ENCODE results near the gene DEGS2.

The DEGS2 gene

GRCh38 chr14:100193417-100194357 is 34.2 kb upstream of the DEGS2 start:
- no peak for TF ChIP-seq CTCF (IDR thresholded peaks at IDR 0.05)
- Histone ChIP-seq H3K9ac (no peak overlapping the region), H3K79me2 (no peaks in the 10 kb centered on the region), H3K36me3 (ENCODE audit: control insufficient read depth, insufficient read depth, low read length) (no peaks in the 10 kb centered on the region), H3K9me3 (ENCODE audit: control insufficient read depth, low read length) (no peaks in the 10 kb centered on the region), H3K27me3 (ENCODE audit: control insufficient read depth, insufficient read depth, low read length) (no peaks in the 10 kb centered on the region), H2AFZ (peak overlapping the region; percentile 100), H3K27ac (peak overlapping the region; percentile 68), H3K4me1 (peaks cover 7% of the 10 kb centered on the region), H3K4me2 (ENCODE audit: low read length) (peak overlapping the region; percentile 70), H3K4me3 (ENCODE audit: low read depth, low read length) (peak overlapping the region; percentile 49)

- Histone ChIP-seq H3K4me3 (ENCODE audit: low read depth, low read length) (peak overlapping the region; percentile 55), H3K27me3 (ENCODE audit: control insufficient read depth, insufficient read depth, low read length) (no peaks in the 10 kb centered on the region), H3K4me2 (ENCODE audit: low read length) (peak overlapping the region; percentile 77), H3K27ac (peak overlapping the region; percentile 88), H3K79me2 (no peaks in the 10 kb centered on the region), H3K9ac (peak overlapping the region; percentile 53), H3K4me1 (peaks cover 7% of the 10 kb centered on the region), H3K9me3 (ENCODE audit: control insufficient read depth, low read length) (no peaks in the 10 kb centered on the region), H3K36me3 (ENCODE audit: control insufficient read depth, insufficient read depth, low read length) (no peaks in the 10 kb centered on the region), H2AFZ (peak overlapping the region; percentile 100)
- peak; percentile 85 for TF ChIP-seq CTCF (IDR thresholded peaks at IDR 0.05)
Observed at GRCh38 chr14:100192672-100193416, 33.4 kb upstream of the DEGS2 start.

- peaks cover 7% of the 10 kb centered on the region for H3K4me1 ChIP-seq
- H3K79me2 ChIP-seq, result no peaks in the 10 kb centered on the region
- peak overlapping the region; percentile 88 for H3K27ac ChIP-seq
- TF ChIP-seq CTCF (IDR thresholded peaks at IDR 0.05), result no peak
- no peaks in the 10 kb centered on the region for H3K36me3 ChIP-seq (ENCODE audit: control insufficient read depth, insufficient read depth, low read length)
- H2AFZ ChIP-seq, result peak overlapping the region; percentile 100
- H3K9ac ChIP-seq, result peak overlapping the region; percentile 53
- H3K27me3 ChIP-seq (ENCODE audit: control insufficient read depth, insufficient read depth, low read length), result no peaks in the 10 kb centered on the region
- peak overlapping the region; percentile 55 for H3K4me3 ChIP-seq (ENCODE audit: low read depth, low read length)
- peak overlapping the region; percentile 77 for H3K4me2 ChIP-seq (ENCODE audit: low read length)
- H3K9me3 ChIP-seq (ENCODE audit: control insufficient read depth, low read length), result no peaks in the 10 kb centered on the region
Observed at GRCh38 chr14:100192250-100192671, 32.8 kb upstream of the DEGS2 start.

- no peaks in the 10 kb centered on the region for H3K9me3 ChIP-seq (ENCODE audit: control insufficient read depth, low read length)
- H3K4me2 ChIP-seq (ENCODE audit: low read length), result no peak overlapping the region
- peaks cover 7% of the 10 kb centered on the region for H3K4me1 ChIP-seq
- no peaks in the 10 kb centered on the region for H3K79me2 ChIP-seq
- no peaks in the 10 kb centered on the region for H3K27me3 ChIP-seq (ENCODE audit: control insufficient read depth, insufficient read depth, low read length)
- TF ChIP-seq CTCF (IDR thresholded peaks at IDR 0.05), result no peak
- no peak overlapping the region for H3K4me3 ChIP-seq (ENCODE audit: low read depth, low read length)
- H3K9ac ChIP-seq, result no peak overlapping the region
- no peaks in the 10 kb centered on the region for H3K36me3 ChIP-seq (ENCODE audit: control insufficient read depth, insufficient read depth, low read length)
- H2AFZ ChIP-seq, result peak overlapping the region; percentile 100
- H3K27ac ChIP-seq, result peak overlapping the region; percentile 88
Observed at GRCh38 chr14:100191584-100192249, 32.3 kb upstream of the DEGS2 start.
